HepG2 (cell line): Measurements from ENCODE around the gene TXNL4A. TPM values are rescaled to one million over a fixed set of nuclear protein-coding genes. Genes with fewer than 3 reads are reported as not detected.

ENCODE experiments used
- EHMT2 ChIP-seq: fragments of 200-600 bp; sonication (generic); IDR thresholded peaks from 2 replicates; pipeline ENCODE4 v1.7.0; 2017; ENCODE audit warnings: antibody characterized with exemption, low read depth, low read length, borderline replicate concordance
- ERF ChIP-seq: IDR thresholded peaks from 2 replicates; pipeline ENCODE4 v1.6.1; 2018; ENCODE audit warnings: missing biosample characterization, missing genetic modification reagents
- KLF13 ChIP-seq: sonication (generic); formaldehyde crosslinking; IDR thresholded peaks from 2 replicates; pipeline ENCODE4 v1.4.0; 2020; ENCODE audit warnings: mild to moderate bottlenecking, missing genetic modification reagents
- MEF2D ChIP-seq: sonication (generic); formaldehyde crosslinking; IDR thresholded peaks from 2 replicates; pipeline ENCODE4 v1.5.1; 2020; ENCODE audit warnings: mild to moderate bottlenecking, missing genetic modification reagents
- NKX3-1 ChIP-seq: sonication (generic); formaldehyde crosslinking; IDR thresholded peaks from 2 replicates; pipeline ENCODE4 v1.5.0; 2020; ENCODE audit warnings: missing genetic modification reagents
- NR1H2 ChIP-seq: sonication (generic); formaldehyde crosslinking; IDR thresholded peaks from 2 replicates; pipeline ENCODE4 v1.8.1; 2022; ENCODE audit warnings: low read depth, missing genetic modification reagents, borderline replicate concordance
- TP53 ChIP-seq: sonication (generic); formaldehyde crosslinking; conservative IDR thresholded peaks from 2 replicates; pipeline ENCODE4 v1.4.0; 2020; ENCODE audit warnings: missing genetic modification reagents
- ZBTB7A ChIP-seq: sonication (generic); formaldehyde crosslinking; IDR thresholded peaks from 2 replicates; pipeline ENCODE4 v1.8.0; 2022; ENCODE audit warnings: mild to moderate bottlenecking, missing genetic modification reagents
- ZBTB8A ChIP-seq: sonication (generic); formaldehyde crosslinking; IDR thresholded peaks from 2 replicates; pipeline ENCODE4 v1.4.0; 2020; ENCODE audit warnings: mild to moderate bottlenecking, low read depth, missing genetic modification reagents, borderline replicate concordance
- ZNF530 ChIP-seq: sonication (generic); formaldehyde crosslinking; IDR thresholded peaks from 2 replicates; pipeline ENCODE4 v1.5.0; 2020; ENCODE audit warnings: low read depth, mild to moderate bottlenecking, missing genetic modification reagents
- ZNF619 ChIP-seq: sonication (generic); formaldehyde crosslinking; IDR thresholded peaks from 2 replicates; pipeline ENCODE4 v1.4.0; 2020; ENCODE audit warnings: mild to moderate bottlenecking, missing genetic modification reagents
- ZSCAN21 ChIP-seq: sonication (generic); formaldehyde crosslinking; IDR thresholded peaks from 2 replicates; pipeline ENCODE4 v1.8.0; 2022; ENCODE audit warnings: mild to moderate bottlenecking, missing genetic modification reagents, moderate library complexity, borderline replicate concordance
- polyA plus RNA-seq, 8 experiments: library from polyadenylated mRNA; depleted of rRNA in 3 of 8; stranded (reverse) in 7 of 8; unstranded in 1 of 8; fragments of >200 nt; fragmentation: Illumina TruSeq in 4 of 8; extraction: Trizol in 4 of 8; gene quantifications; 2 replicates each; pipeline versions ENCODE4 v1.2.1 to v1.2.3, GENCODE V29; 2011 to 2016; ENCODE audit warnings: low read depth in 4 of 8, missing spikeins in 1 of 8, mixed read lengths in 1 of 8; ENCODE audit not compliant: insufficient read depth in 1 of 8
- total RNA-seq, 5 experiments: library from RNA; depleted of rRNA; stranded (reverse); fragments of >200 nt; fragmentation: Illumina TruSeq; extraction: Trizol; gene quantifications; 2 replicates each; pipeline ENCODE4 v1.2.3, GENCODE V29; 2016; ENCODE audit warnings: low read depth in 1 of 5
- TF ChIP-seq, protein P1 (sequence below): sonication (generic); formaldehyde crosslinking; IDR thresholded peaks from 2 replicates; pipeline ENCODE4 v1.4.0; 2020; ENCODE audit warnings: mild to moderate bottlenecking, missing genetic modification reagents, borderline replicate concordance
- TF ChIP-seq, protein P2 (sequence below): sonication (generic); formaldehyde crosslinking; IDR thresholded peaks from 2 replicates; pipeline ENCODE4 v1.5.0; 2020; ENCODE audit warnings: mild to moderate bottlenecking, missing genetic modification reagents
- TF ChIP-seq, protein P3 (sequence below): sonication (generic); formaldehyde crosslinking; IDR thresholded peaks from 2 replicates; pipeline ENCODE4 v1.4.0; 2020; ENCODE audit warnings: missing genetic modification reagents, borderline replicate concordance
- TF ChIP-seq, protein P4 (sequence below): sonication (generic); formaldehyde crosslinking; IDR thresholded peaks from 2 replicates; pipeline ENCODE4 v1.5.1; 2020; ENCODE audit warnings: mild to moderate bottlenecking, moderate library complexity, missing genetic modification reagents

The TXNL4A gene
- total and polyA plus RNA-seq, 2 of the 13 experiments (the other 11 are each of a cell fraction or from before 2014, with no cell fraction given): 172 to 202 TPM

DNA sequence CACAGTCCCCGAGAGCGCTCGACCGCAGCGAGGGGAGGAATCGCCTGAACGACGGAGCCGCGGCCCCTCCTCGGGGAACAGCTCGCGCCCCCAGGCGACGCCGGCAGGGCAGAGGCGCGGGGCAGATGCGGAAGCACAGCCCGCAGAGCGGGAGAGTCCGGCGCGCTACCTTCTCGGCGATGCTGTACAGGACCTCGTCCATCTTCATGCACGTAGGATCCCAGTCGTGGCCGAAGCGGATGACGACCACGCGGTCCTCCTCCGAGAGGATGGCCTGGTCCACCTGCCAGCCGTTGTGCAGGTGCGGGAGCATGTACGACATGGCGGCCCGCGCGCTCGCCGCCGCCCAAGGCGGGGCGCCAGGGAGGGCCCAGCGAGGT lies 302 bp downstream of the TXNL4A start (continued):
- no peak for TF ChIP-seq ZNF619 (CRISPR knock-in tag)
- TF ChIP-seq NKX3-1 (CRISPR knock-in tag): no peak; the same call in 1 of the 2 replicates
- TF ChIP-seq, protein P1, sequence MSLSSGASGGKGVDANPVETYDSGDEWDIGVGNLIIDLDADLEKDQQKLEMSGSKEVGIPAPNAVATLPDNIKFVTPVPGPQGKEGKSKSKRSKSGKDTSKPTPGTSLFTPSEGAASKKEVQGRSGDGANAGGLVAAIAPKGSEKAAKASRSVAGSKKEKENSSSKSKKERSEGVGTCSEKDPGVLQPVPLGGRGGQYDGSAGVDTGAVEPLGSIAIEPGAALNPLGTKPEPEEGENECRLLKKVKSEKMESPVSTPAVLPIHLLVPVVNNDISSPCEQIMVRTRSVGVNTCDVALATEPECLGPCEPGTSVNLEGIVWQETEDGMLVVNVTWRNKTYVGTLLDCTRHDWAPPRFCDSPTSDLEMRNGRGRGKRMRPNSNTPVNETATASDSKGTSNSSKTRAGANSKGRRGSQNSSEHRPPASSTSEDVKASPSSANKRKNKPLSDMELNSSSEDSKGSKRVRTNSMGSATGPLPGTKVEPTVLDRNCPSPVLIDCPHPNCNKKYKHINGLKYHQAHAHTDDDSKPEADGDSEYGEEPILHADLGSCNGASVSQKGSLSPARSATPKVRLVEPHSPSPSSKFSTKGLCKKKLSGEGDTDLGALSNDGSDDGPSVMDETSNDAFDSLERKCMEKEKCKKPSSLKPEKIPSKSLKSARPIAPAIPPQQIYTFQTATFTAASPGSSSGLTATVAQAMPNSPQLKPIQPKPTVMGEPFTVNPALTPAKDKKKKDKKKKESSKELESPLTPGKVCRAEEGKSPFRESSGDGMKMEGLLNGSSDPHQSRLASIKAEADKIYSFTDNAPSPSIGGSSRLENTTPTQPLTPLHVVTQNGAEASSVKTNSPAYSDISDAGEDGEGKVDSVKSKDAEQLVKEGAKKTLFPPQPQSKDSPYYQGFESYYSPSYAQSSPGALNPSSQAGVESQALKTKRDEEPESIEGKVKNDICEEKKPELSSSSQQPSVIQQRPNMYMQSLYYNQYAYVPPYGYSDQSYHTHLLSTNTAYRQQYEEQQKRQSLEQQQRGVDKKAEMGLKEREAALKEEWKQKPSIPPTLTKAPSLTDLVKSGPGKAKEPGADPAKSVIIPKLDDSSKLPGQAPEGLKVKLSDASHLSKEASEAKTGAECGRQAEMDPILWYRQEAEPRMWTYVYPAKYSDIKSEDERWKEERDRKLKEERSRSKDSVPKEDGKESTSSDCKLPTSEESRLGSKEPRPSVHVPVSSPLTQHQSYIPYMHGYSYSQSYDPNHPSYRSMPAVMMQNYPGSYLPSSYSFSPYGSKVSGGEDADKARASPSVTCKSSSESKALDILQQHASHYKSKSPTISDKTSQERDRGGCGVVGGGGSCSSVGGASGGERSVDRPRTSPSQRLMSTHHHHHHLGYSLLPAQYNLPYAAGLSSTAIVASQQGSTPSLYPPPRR (CRISPR knock-in tag): 0 out of 2 replicates have a peak, but pooled peaks have one; percentile 58
- TF ChIP-seq, protein P2, sequence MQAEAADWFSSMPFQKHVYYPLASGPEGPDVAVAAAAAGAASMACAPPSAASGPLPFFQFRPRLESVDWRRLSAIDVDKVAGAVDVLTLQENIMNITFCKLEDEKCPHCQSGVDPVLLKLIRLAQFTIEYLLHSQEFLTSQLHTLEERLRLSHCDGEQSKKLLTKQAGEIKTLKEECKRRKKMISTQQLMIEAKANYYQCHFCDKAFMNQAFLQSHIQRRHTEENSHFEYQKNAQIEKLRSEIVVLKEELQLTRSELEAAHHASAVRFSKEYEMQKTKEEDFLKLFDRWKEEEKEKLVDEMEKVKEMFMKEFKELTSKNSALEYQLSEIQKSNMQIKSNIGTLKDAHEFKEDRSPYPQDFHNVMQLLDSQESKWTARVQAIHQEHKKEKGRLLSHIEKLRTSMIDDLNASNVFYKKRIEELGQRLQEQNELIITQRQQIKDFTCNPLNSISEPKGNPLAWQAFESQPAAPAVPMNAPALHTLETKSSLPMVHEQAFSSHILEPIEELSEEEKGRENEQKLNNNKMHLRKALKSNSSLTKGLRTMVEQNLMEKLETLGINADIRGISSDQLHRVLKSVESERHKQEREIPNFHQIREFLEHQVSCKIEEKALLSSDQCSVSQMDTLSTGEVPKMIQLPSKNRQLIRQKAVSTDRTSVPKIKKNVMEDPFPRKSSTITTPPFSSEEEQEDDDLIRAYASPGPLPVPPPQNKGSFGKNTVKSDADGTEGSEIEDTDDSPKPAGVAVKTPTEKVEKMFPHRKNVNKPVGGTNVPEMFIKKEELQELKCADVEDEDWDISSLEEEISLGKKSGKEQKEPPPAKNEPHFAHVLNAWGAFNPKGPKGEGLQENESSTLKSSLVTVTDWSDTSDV (CRISPR knock-in tag): no peak
- TF ChIP-seq KLF13 (CRISPR knock-in tag): no peak
- TF ChIP-seq ZNF530 (CRISPR knock-in tag): no peak
- TF ChIP-seq, protein P3, sequence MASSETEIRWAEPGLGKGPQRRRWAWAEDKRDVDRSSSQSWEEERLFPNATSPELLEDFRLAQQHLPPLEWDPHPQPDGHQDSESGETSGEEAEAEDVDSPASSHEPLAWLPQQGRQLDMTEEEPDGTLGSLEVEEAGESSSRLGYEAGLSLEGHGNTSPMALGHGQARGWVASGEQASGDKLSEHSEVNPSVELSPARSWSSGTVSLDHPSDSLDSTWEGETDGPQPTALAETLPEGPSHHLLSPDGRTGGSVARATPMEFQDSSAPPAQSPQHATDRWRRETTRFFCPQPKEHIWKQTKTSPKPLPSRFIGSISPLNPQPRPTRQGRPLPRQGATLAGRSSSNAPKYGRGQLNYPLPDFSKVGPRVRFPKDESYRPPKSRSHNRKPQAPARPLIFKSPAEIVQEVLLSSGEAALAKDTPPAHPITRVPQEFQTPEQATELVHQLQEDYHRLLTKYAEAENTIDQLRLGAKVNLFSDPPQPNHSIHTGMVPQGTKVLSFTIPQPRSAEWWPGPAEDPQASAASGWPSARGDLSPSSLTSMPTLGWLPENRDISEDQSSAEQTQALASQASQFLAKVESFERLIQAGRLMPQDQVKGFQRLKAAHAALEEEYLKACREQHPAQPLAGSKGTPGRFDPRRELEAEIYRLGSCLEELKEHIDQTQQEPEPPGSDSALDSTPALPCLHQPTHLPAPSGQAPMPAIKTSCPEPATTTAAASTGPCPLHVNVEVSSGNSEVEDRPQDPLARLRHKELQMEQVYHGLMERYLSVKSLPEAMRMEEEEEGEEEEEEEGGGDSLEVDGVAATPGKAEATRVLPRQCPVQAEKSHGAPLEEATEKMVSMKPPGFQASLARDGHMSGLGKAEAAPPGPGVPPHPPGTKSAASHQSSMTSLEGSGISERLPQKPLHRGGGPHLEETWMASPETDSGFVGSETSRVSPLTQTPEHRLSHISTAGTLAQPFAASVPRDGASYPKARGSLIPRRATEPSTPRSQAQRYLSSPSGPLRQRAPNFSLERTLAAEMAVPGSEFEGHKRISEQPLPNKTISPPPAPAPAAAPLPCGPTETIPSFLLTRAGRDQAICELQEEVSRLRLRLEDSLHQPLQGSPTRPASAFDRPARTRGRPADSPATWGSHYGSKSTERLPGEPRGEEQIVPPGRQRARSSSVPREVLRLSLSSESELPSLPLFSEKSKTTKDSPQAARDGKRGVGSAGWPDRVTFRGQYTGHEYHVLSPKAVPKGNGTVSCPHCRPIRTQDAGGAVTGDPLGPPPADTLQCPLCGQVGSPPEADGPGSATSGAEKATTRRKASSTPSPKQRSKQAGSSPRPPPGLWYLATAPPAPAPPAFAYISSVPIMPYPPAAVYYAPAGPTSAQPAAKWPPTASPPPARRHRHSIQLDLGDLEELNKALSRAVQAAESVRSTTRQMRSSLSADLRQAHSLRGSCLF (CRISPR knock-in tag): no peak
- no peak for TF ChIP-seq TP53 (CRISPR knock-in tag)
- no peak for TF ChIP-seq EHMT2
- TF ChIP-seq, protein P4, sequence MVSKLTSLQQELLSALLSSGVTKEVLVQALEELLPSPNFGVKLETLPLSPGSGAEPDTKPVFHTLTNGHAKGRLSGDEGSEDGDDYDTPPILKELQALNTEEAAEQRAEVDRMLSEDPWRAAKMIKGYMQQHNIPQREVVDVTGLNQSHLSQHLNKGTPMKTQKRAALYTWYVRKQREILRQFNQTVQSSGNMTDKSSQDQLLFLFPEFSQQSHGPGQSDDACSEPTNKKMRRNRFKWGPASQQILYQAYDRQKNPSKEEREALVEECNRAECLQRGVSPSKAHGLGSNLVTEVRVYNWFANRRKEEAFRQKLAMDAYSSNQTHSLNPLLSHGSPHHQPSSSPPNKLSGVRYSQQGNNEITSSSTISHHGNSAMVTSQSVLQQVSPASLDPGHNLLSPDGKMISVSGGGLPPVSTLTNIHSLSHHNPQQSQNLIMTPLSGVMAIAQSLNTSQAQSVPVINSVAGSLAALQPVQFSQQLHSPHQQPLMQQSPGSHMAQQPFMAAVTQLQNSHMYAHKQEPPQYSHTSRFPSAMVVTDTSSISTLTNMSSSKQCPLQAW (CRISPR knock-in tag): no peak
- no peak for TF ChIP-seq ERF
- no peak; the same call in 1 of the 2 replicates for TF ChIP-seq ZBTB7A (CRISPR knock-in tag)
- TF ChIP-seq ZSCAN21 (CRISPR knock-in tag): 0 out of 2 replicates have a peak, but pooled peaks have one; percentile 18
- peak; percentile 57; the same call in 1 of the 2 replicates for TF ChIP-seq MEF2D (CRISPR knock-in tag)
- TF ChIP-seq ZBTB8A: no peak
- peak; percentile 89; the same call in 1 of the 2 replicates for TF ChIP-seq NR1H2 (CRISPR knock-in tag)
